Esophagus (tissue), 2 donors: ENCODE data around the gene LMO7. TPM values are rescaled to one million over a fixed set of nuclear protein-coding genes. Genes with fewer than 3 reads are reported as not detected.

Source experiments
- H3K27ac ChIP-seq, 2 donors: one replicate each; pipeline ENCODE4 v1.5.1; 2013; ENCODE audit warnings: low read depth in 2 of 2, mild to moderate bottlenecking in 2 of 2, inconsistent platforms in 1 of 2, low read length in 1 of 2, moderate library complexity in 1 of 2
- H3K27me3 ChIP-seq, 2 donors: one replicate each; pipeline ENCODE4 v1.6.1; 2013; ENCODE audit warnings: low read length in 2 of 2, control low read depth in 1 of 2, mild to moderate bottlenecking in 1 of 2; ENCODE audit not compliant: insufficient read depth in 2 of 2, control insufficient read depth in 1 of 2
- H3K36me3 ChIP-seq, 2 donors: one replicate each; pipeline ENCODE4 v1.6.1; 2013; ENCODE audit warnings: low read length in 1 of 2; ENCODE audit not compliant: control insufficient read depth in 2 of 2, insufficient read depth in 2 of 2
- H3K4me1 ChIP-seq, 2 donors: one replicate each; pipeline ENCODE4 v1.6.1; 2013; ENCODE audit warnings: low read length in 1 of 2; ENCODE audit not compliant: control insufficient read depth in 2 of 2, insufficient read depth in 2 of 2
- H3K4me3 ChIP-seq, 2 donors: one replicate each; pipeline ENCODE4 v1.5.1; 2013; ENCODE audit warnings: low read length in 2 of 2, mild to moderate bottlenecking in 2 of 2, low read depth in 1 of 2, moderate library complexity in 1 of 2
- H3K9me3 ChIP-seq, 2 donors: one replicate each; pipeline ENCODE4 v1.6.1; 2013; ENCODE audit warnings: mild to moderate bottlenecking in 2 of 2, low read depth in 1 of 2, low read length in 1 of 2, moderate library complexity in 1 of 2; ENCODE audit not compliant: control insufficient read depth in 2 of 2, insufficient read depth in 1 of 2
- WGBS, 2 donors: extraction: QIAGEN DNeasy Blood & Tissue Kit; methylation state at CpG; one replicate each; pipeline ENCODE4 v1.1.7; 2013; 5-methylcytosine and 5-hydroxymethylcytosine counted together
- polyA plus RNA-seq, 2 donors: library from polyadenylated mRNA; stranded (reverse); fragments of 200-250 nt; gene quantifications; one replicate each; pipeline ENCODE4 v1.2.3, GENCODE V29; 2013
- donor health status: healthy with polysubstance abuse.
- donor health status: Bipolar disorder and iron deficiency.

Gene LMO7
- polyA plus RNA-seq, 2 donors, result 115 to 253 TPM

- no peak overlapping the region for H3K4me3 ChIP-seq
- H3K27me3 ChIP-seq, result no peaks in the 10 kb centered on the region
- no peak overlapping the region for H3K27ac ChIP-seq
- no peaks in the 10 kb centered on the region for H3K9me3 ChIP-seq
- no peaks in the 10 kb centered on the region for H3K36me3 ChIP-seq
- no peaks in the 10 kb centered on the region for H3K4me1 ChIP-seq
- whole genome bisulfite sequencing, 2 donors, result 47 to 67% methylated on average over 2 of the region's 2 CpGs
Observed at GRCh38 chr13:75744127-75744526, 108.0 kb downstream of the LMO7 start.

- 97 to 98% methylated on average over 2 of the region's 2 CpGs for WGBS, 2 donors
Observed at GRCh38 chr13:75745387-75745786, 109.3 kb downstream of the LMO7 start.

GRCh38 chr13:75748874-75749273 is 112.7 kb downstream of the LMO7 start:
- no peaks in the 10 kb centered on the region for H3K9me3 ChIP-seq
- WGBS, 2 donors, result 59 to 71% methylated on average over 3 of the region's 3 CpGs
- no peak overlapping the region for H3K27ac ChIP-seq
- no peaks in the 10 kb centered on the region for H3K27me3 ChIP-seq
- no peaks in the 10 kb centered on the region for H3K36me3 ChIP-seq
- peaks cover 0 to 2% of the 10 kb centered on the region in 2 donors for H3K4me1 ChIP-seq
- no peak overlapping the region for H3K4me3 ChIP-seq

More at GRCh38 chr13:75745387-75745786, 109.3 kb downstream of the LMO7 start:
- Histone ChIP-seq H3K27me3 (no peaks in the 10 kb centered on the region), H3K36me3 (no peaks in the 10 kb centered on the region), H3K4me3 (no peak overlapping the region), H3K9me3 (no peaks in the 10 kb centered on the region), H3K27ac (no peak overlapping the region), H3K4me1 (peaks cover 0 to 2% of the 10 kb centered on the region in 2 donors)

GRCh38 chr13:75749407-75749806 is 113.3 kb downstream of the LMO7 start:
- no peaks in the 10 kb centered on the region for H3K27me3 ChIP-seq
- H3K4me3 ChIP-seq, result no peak overlapping the region
- no peaks in the 10 kb centered on the region for H3K9me3 ChIP-seq
- WGBS, 2 donors, result 23 to 45% methylated on average over 4 of the region's 4 CpGs
- H3K27ac ChIP-seq, result no peak overlapping the region
- peaks cover 0 to 2% of the 10 kb centered on the region in 2 donors for H3K4me1 ChIP-seq
- no peaks in the 10 kb centered on the region for H3K36me3 ChIP-seq

- no peak overlapping the region for H3K4me3 ChIP-seq
- no peaks in the 10 kb centered on the region for H3K27me3 ChIP-seq
- H3K4me1 ChIP-seq, result peaks cover 0 to 2% of the 10 kb centered on the region in 2 donors
- no peaks in the 10 kb centered on the region for H3K9me3 ChIP-seq
- 84 to 86% methylated on average over 4 of the region's 4 CpGs for WGBS, 2 donors
- no peak overlapping the region for H3K27ac ChIP-seq
- H3K36me3 ChIP-seq, result no peaks in the 10 kb centered on the region
Observed at GRCh38 chr13:75751350-75751749, 115.2 kb downstream of the LMO7 start.

GRCh38 chr13:75752826-75753225 is 116.7 kb downstream of the LMO7 start:
- no peaks in the 10 kb centered on the region for H3K27me3 ChIP-seq
- no peaks in the 10 kb centered on the region for H3K36me3 ChIP-seq
- no peak overlapping the region for H3K27ac ChIP-seq
- H3K9me3 ChIP-seq, result no peaks in the 10 kb centered on the region
- no peak overlapping the region for H3K4me3 ChIP-seq
- H3K4me1 ChIP-seq, result peaks cover 0 to 2% of the 10 kb centered on the region in 2 donors

GRCh38 chr13:75754936-75755335 is 118.8 kb downstream of the LMO7 start:
- Histone ChIP-seq H3K36me3 (no peaks in the 10 kb centered on the region), H3K4me3 (no peak overlapping the region), H3K4me1 (no peaks in the 10 kb centered on the region), H3K27me3 (no peaks in the 10 kb centered on the region), H3K27ac (no peak overlapping the region), H3K9me3 (no peaks in the 10 kb centered on the region)
- 97 to 100% methylated on average over 3 of the region's 3 CpGs for WGBS, 2 donors

- no peaks in the 10 kb centered on the region for H3K36me3 ChIP-seq
- no peaks in the 10 kb centered on the region for H3K4me1 ChIP-seq
- no peaks in the 10 kb centered on the region for H3K27me3 ChIP-seq
- no peaks in the 10 kb centered on the region for H3K9me3 ChIP-seq
- H3K27ac ChIP-seq, result no peak overlapping the region
- no peak overlapping the region for H3K4me3 ChIP-seq
Observed at GRCh38 chr13:75757336-75757735, 121.2 kb downstream of the LMO7 start.

- H3K4me3 ChIP-seq, result no peak overlapping the region
- peak overlapping the region; percentile 81 to 84 for H3K27ac ChIP-seq
- WGBS, 2 donors, result 85 to 86% methylated on average over 7 of the region's 7 CpGs
- H3K4me1 ChIP-seq, result no peaks in the 10 kb centered on the region
- H3K9me3 ChIP-seq, result no peaks in the 10 kb centered on the region
- H3K27me3 ChIP-seq, result no peaks in the 10 kb centered on the region
- no peaks in the 10 kb centered on the region for H3K36me3 ChIP-seq
Observed at GRCh38 chr13:75759531-75759930, 123.4 kb downstream of the LMO7 start.

- Histone ChIP-seq H3K27ac (peak overlapping the region; percentile 81 to 85), H3K4me1 (no peaks in the 10 kb centered on the region), H3K9me3 (no peaks in the 10 kb centered on the region), H3K27me3 (no peaks in the 10 kb centered on the region), H3K4me3 (peak overlapping the region; percentile 1 to 70), H3K36me3 (no peaks in the 10 kb centered on the region)
- WGBS, 2 donors, result 20 to 26% methylated on average over 9 of the region's 9 CpGs
Observed at GRCh38 chr13:75760131-75761021, 124.2 kb downstream of the LMO7 start.
